Measurements from ENCODE around the gene FOSB.
A peak's percentile ranks its signal among the peaks of the same experiment; 100 is the strongest.

GRCh38 chr19:45477713-45478453, 10.1 kb downstream of the FOSB start:
- TF ChIP-seq MIER1 (IDR thresholded peaks at IDR 0.05; ENCODE audit: low read depth) (no peak), CTCF (IDR thresholded peaks at IDR 0.05 in 2 of 3, conservative IDR thresholded peaks at IDR 0.05 in 1 of 3; ENCODE audit: insufficient read depth in 2 of 3, low read depth in 1 of 3, low read length in 3 of 3) (no peak), CREB1 (IDR thresholded peaks at IDR 0.05) (no peak), CREB1 (CRISPR knock-in tag; IDR thresholded peaks at IDR 0.05) (0 out of 2 replicates have a peak, but pooled peaks have one; percentile 7), TEAD2 (tag; IDR thresholded peaks at IDR 0.05) (no peak), REST (IDR thresholded peaks at IDR 0.05; ENCODE audit: borderline replicate concordance) (no peak), REST (CRISPR knock-in tag; IDR thresholded peaks at IDR 0.05; ENCODE audit: low read depth) (no peak)
